Glutamatergic neuron (in vitro differentiated cells): ENCODE measurements around the gene SNORC. TPM values are rescaled to one million over a fixed set of nuclear protein-coding genes. Genes with fewer than 3 reads are reported as not detected.

ENCODE experiments used
- DNase-seq: peaks from one replicate; pipeline ENCODE4 v3.0.0; 2022
- H3K27ac Mint-ChIP-seq: one replicate; pipeline ENCODE4 v1.8.0; 2020; ENCODE audit warnings: mild to moderate bottlenecking, mixed read lengths, inconsistent platforms; ENCODE audit not compliant: unreplicated experiment
- H3K27me3 Mint-ChIP-seq: one replicate; pipeline ENCODE4 v1.8.0; 2020; ENCODE audit warnings: mild to moderate bottlenecking, moderate library complexity, mixed read lengths, inconsistent platforms; ENCODE audit not compliant: unreplicated experiment
- H3K36me3 Mint-ChIP-seq: one replicate; pipeline ENCODE4 v1.8.0; 2020; ENCODE audit warnings: mild to moderate bottlenecking, mixed read lengths, inconsistent platforms; ENCODE audit not compliant: unreplicated experiment
- H3K4me1 Mint-ChIP-seq: one replicate; pipeline ENCODE4 v1.8.0; 2020; ENCODE audit warnings: mild to moderate bottlenecking, low read depth, mixed read lengths, inconsistent platforms; ENCODE audit not compliant: unreplicated experiment
- H3K4me3 Mint-ChIP-seq: one replicate; pipeline ENCODE4 v1.8.0; 2020; ENCODE audit warnings: mild to moderate bottlenecking, mixed read lengths, inconsistent platforms; ENCODE audit not compliant: unreplicated experiment
- H3K9me3 Mint-ChIP-seq: one replicate; pipeline ENCODE4 v1.8.0; 2020; ENCODE audit warnings: mild to moderate bottlenecking, moderate library complexity, mixed read lengths, inconsistent platforms; ENCODE audit not compliant: unreplicated experiment
- total RNA-seq: library from RNA; stranded (reverse); fragmentation: NEBNext Ultra II Directional; extraction: Animal tissue kit (Norgen Biotek cat#: 25700); gene quantifications from one replicate; pipeline ENCODE4 v1.2.1, GENCODE V29; 2021; ENCODE audit not compliant: unreplicated experiment
- TF ChIP-seq, protein P1 (sequence below): fragments of 200-600 bp; sonication (generic); IDR thresholded peaks from one replicate; pipeline ENCODE4 v1.5.0; 2021; ENCODE audit not compliant: partially characterized antibody, unreplicated experiment

SNORC gene
- total RNA-seq, 1 donor from 2014 or later, result 2.4 TPM

DNA sequence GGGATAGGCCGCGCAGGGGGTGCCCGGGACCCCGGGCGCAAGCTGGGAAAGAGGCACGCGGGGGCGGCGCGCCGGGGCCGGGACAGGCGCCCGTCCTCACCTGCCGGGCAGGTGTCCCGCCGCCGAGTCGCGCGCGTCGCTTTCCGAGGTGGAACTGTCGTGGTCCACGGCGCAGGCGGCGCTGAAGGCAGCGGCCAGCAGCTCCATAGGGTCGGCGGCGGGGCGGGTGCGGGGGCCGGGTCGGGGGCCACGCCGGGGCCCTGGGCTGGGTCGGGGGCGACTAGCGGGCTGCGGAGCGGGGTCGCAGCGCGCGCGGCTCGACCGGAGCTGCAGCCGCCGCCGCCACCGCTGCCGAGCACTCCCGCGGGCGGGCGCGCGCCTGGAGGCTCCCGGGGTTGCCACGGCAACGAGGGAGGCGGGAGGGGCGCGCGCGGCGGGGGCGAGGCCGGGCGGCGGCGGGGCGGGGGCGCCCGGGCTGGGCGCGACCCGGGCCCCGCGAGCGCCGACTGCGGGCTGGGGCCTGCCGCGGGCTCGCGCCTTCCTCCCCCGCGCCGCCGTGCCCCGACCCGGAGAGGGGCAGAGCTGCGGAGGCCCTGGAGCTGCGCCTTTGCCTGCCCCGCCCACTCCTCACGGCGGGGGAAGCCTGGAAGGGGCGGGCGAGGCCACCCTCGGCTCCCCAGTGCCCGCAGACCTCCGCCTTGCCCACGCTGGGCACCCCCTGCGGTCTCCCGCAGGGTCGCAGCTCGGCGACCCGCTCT, 57.9 kb downstream of the SNORC start:
- Mint-ChIP-seq H3K27ac (no peak overlapping the region), H3K9me3 (peaks cover 6% of the 10 kb centered on the region), H3K36me3 (peaks cover 15% of the 10 kb centered on the region), H3K4me3 (no peak overlapping the region), H3K4me1 (peaks cover 8% of the 10 kb centered on the region), H3K27me3 (peaks cover 29% of the 10 kb centered on the region)
- peak; percentile 54 for DNase-seq
- TF ChIP-seq, protein P1, sequence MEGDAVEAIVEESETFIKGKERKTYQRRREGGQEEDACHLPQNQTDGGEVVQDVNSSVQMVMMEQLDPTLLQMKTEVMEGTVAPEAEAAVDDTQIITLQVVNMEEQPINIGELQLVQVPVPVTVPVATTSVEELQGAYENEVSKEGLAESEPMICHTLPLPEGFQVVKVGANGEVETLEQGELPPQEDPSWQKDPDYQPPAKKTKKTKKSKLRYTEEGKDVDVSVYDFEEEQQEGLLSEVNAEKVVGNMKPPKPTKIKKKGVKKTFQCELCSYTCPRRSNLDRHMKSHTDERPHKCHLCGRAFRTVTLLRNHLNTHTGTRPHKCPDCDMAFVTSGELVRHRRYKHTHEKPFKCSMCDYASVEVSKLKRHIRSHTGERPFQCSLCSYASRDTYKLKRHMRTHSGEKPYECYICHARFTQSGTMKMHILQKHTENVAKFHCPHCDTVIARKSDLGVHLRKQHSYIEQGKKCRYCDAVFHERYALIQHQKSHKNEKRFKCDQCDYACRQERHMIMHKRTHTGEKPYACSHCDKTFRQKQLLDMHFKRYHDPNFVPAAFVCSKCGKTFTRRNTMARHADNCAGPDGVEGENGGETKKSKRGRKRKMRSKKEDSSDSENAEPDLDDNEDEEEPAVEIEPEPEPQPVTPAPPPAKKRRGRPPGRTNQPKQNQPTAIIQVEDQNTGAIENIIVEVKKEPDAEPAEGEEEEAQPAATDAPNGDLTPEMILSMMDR, result no peak

Other genes starting within 250 kb of the SNORC start
- gene EFHD1, start 236.7 kb upstream of the SNORC start, total RNA-seq, result 0.71 TPM
- gene GIGYF2, start 172.9 kb upstream of the SNORC start, total RNA-seq, result 91.7 TPM
- not detected for gene KCNJ13, start 93.7 kb upstream of the SNORC start, total RNA-seq
- 7.2 TPM for gene NGEF, start 143.0 kb downstream of the SNORC start, total RNA-seq
- not detected for gene NEU2, start 162.4 kb downstream of the SNORC start, total RNA-seq
- 2.2 TPM for gene INPP5D, start 190.1 kb downstream of the SNORC start, total RNA-seq